DLD1 (cell line): Measurements from ENCODE around the gene RSPRY1.

Experiments
- in situ Hi-C: cut with HindIII; loops from 2 replicates; pipeline ENCODE4 v1.10.0; 2017; ENCODE audit warnings: low sequenced_read_pairs

The RSPRY1 gene

DNA sequence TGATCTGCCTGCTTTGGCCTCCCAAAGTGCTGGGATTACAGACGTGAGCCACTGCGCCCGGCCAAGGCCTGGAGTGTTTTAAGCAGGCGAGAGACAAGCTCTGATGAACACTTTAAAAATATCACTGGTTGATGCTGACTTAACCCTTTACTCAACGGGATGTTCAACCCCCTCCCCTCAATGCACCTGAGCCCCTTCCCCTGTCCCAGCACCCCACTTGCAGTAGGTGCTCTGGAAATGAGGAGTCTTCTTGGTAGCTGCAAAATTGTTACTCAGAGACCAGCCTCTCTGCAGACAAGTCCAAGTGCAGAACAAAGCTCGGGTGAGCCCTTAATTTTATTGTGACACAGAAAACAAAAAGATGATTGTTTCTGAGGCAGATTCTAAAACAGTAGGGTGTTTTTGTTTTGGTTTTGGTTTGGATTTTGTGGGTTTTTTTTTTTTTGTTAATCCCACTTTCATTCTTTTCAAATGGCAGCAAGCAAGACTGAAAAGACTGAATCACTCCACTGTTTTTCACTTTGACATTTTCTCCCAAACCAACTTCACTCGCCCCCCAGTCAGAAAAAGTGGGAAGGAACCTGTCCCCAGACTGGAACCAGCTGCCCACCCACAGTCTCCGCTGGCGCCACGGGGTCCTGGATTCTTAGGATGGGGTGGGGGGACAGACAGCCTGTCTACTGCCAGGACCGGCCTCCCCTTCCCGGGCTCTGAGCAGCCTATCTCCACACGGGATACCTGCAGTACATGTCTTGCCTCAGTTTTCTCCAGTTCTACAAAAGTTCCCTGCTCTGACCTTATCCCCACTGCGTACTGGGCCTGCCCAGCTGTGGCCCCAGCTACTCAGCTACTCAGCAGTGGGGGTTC is 103.5 kb downstream of the RSPRY1 start:
- in situ Hi-C loops = loop anchor here (10.0 kb wide), 1 partner anchor 105 kb away; no protein-coding TSS in a partner anchor
